ENCODE results near the gene EGR2.

GRCh38 chr10:62851442-62851841, 35.3 kb upstream of the EGR2 start:
- TF ChIP-seq POLR2A (IDR thresholded peaks at IDR 0.05) (no peak), CTCF (IDR thresholded peaks at IDR 0.05) (no peak)
